ENCODE results near the gene KLHL8. TPM values are rescaled to one million over a fixed set of nuclear protein-coding genes. Genes with fewer than 3 reads are reported as not detected.

KLHL8 gene
- 9.0 and 14.2 TPM in 2 replicates for total RNA-seq

DNA sequence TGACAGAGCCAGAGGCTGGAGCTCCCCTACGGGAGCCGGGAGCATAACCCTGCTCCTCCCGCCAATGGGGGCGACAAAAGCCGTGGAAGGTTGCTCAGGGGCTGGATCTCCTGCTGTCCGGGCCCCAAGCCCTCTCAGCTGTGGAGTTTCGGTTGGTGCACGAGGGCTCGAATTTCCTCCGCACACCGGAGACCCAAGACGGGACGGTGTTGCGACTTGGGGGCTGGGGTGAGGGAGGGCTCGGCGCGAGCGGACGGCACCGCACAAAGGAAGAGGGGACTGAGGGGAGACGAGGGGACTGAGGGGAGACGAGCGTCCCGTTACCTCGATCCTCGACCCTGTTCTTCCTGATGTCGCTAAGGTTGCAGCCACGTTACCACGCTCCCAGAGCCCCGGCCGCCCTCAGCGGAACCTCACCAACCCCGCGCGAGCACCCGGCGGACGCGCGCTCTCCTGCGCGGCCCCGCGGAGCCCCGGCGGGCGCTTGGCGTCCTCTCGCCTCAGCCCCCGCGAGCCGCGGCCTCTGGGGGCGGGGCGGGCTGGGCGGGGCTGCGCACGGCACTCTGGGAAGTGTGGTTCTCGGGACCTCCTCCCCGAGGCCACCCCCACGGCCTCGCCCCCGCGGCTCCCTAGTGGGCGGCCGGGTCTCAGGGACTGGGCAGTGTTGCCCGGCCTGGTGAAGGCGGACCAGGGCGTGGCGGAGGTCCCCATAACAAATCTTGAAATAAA is at the start of gene KLHL8:
KLHL8 (minus strand) TSS at position 525 of the 729 bp plus-strand sequence. CDS start 25,079 bp downstream, outside the sequence.
- TF ChIP-seq, protein P1, sequence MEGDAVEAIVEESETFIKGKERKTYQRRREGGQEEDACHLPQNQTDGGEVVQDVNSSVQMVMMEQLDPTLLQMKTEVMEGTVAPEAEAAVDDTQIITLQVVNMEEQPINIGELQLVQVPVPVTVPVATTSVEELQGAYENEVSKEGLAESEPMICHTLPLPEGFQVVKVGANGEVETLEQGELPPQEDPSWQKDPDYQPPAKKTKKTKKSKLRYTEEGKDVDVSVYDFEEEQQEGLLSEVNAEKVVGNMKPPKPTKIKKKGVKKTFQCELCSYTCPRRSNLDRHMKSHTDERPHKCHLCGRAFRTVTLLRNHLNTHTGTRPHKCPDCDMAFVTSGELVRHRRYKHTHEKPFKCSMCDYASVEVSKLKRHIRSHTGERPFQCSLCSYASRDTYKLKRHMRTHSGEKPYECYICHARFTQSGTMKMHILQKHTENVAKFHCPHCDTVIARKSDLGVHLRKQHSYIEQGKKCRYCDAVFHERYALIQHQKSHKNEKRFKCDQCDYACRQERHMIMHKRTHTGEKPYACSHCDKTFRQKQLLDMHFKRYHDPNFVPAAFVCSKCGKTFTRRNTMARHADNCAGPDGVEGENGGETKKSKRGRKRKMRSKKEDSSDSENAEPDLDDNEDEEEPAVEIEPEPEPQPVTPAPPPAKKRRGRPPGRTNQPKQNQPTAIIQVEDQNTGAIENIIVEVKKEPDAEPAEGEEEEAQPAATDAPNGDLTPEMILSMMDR (IDR thresholded peaks at IDR 0.05; ENCODE audit: insufficient read depth, low read depth, low read length): peak; percentile 24
- peak within 1 kb of the TSS; percentile 98 for H3K4me3 ChIP-seq (ENCODE audit: low read depth, low read length)
- DNase-seq (ENCODE audit: low read depth): peak; percentile 79

DNA sequence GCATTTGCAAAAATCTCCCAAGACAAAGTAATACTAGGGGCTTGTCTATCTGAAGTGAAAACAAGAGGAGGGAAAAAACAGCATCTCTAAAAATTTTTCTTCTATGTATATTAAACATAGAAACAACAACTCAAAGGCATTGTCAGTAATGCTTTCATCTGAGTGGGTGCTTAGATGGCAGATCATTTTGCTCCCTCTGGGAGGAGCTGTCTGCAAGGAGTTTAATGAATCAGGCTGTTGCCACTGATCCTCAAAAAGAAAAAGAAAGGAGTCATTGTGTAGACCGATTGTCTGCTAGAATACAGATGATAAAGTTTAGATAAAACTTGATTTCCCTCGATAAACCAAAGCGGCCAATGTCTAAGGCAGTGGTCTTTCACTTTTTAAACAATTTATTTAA is 49.7 kb upstream of the KLHL8 start:
- H3K4me3 ChIP-seq (ENCODE audit: low read depth, low read length): no peak overlapping the region
- TF ChIP-seq, protein P1 (IDR thresholded peaks at IDR 0.05; ENCODE audit: insufficient read depth, low read depth, low read length): peak; percentile 63
- DNase-seq (ENCODE audit: low read depth): peak; percentile 52

DNA sequence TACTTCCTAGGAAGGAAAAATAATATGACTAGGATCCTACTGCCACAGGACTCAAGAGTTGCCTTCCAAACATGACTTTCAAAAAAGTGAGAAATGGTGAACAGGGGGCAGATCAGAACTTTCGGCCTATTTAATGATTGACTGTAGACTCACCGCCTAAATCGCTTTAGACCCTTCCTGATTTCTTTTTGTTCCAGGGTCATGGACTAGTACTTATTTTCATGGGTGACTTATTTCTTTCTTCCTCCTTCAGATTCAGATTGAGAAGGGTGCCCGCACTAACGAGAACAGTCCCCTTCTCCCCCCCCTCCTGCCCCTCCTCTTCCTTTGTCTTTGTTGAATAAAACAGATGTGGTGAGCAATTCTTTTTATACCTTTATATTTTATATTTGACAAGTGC is 48.0 kb upstream of the KLHL8 start:
- TF ChIP-seq, protein P1 (IDR thresholded peaks at IDR 0.05; ENCODE audit: insufficient read depth, low read depth, low read length): no peak
- no peak overlapping the region for H3K4me3 ChIP-seq (ENCODE audit: low read depth, low read length)
- no peak for DNase-seq (ENCODE audit: low read depth)

DNA sequence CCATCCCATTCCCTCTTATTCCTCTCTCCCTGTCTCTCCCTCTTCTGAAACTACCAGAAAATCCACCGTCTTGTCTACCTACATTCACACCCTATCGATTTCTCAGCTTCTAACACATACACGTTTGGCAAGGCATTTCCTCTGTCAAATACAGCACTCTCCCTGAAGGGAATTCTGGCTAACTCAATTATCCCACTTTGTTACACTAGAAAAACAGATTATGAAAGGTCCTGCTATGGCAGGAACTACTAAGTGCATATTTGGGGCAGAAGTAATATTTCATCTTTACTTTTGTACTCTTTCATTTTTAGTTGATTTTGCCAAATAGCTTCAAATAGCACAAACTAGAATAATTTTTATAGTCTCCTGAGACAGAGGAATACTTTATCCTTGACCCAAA is 46.6 kb upstream of the KLHL8 start:
- DNase-seq (ENCODE audit: low read depth): no peak
- no peak overlapping the region for H3K4me3 ChIP-seq (ENCODE audit: low read depth, low read length)
- TF ChIP-seq, protein P1 (IDR thresholded peaks at IDR 0.05; ENCODE audit: insufficient read depth, low read depth, low read length): no peak

DNA sequence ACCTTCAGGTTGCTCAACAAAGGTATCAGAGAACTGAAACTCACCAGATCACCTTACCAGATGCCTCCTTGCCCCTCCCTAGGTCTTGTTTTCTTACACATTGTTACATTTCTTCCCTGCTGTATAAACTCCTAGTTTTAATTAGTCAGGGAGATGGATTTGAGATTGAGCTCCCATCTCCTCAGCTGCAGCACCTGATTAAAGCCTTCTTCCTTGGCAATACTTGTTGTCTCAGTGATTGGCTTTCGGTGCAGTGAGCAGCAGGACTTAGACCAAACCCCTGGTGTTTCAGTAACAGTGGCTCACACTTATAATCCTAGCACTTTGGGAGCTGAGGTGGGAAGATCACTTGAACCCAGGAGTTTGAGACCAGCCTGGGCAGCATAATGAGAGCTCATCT is 42.5 kb upstream of the KLHL8 start:
- H3K4me3 ChIP-seq (ENCODE audit: low read depth, low read length): no peak overlapping the region
- DNase-seq (ENCODE audit: low read depth): no peak
- TF ChIP-seq, protein P1 (IDR thresholded peaks at IDR 0.05; ENCODE audit: insufficient read depth, low read depth, low read length): no peak

DNA sequence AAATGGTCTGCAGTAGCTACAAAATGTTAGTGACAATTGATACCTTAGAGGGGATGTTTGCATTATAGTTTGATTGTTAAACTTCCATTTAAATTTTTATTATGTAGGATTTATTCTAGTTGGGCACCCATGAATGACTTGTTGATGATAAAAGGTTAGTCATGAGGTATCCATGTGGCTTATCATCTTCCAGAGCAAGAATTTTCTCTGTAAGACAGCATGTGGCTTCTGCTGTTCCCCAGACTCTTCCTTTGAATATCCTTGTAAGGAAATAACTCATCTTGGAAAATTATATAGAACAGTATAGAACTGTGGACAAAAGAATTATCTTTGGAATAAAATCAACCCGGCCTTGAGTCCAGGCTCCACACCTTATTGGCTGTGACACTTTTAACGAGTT is 40.1 kb upstream of the KLHL8 start:
- TF ChIP-seq, protein P1 (IDR thresholded peaks at IDR 0.05; ENCODE audit: insufficient read depth, low read depth, low read length): no peak
- no peak for DNase-seq (ENCODE audit: low read depth)
- no peak overlapping the region for H3K4me3 ChIP-seq (ENCODE audit: low read depth, low read length)

DNA sequence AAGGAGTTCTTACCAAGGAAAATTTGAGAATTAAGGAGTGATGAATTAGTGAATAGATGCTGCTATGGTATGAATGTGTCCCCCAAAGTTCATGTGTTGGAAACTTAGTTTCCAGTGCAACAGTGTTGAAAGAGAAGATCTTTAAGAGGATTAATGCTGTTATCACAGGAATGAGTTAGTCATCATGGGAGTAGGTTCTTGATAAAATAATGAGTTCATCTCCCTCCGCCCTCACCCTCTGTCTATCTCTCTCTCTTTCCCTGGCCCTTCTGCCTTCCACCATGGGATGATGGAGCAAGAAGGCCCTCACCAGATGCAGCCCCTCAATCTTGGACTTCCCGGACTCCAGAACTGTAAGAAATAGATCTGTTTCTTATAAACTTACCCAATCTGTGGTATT is 38.3 kb upstream of the KLHL8 start:
- no peak overlapping the region for H3K4me3 ChIP-seq (ENCODE audit: low read depth, low read length)
- DNase-seq (ENCODE audit: low read depth): no peak
- TF ChIP-seq, protein P1 (IDR thresholded peaks at IDR 0.05; ENCODE audit: insufficient read depth, low read depth, low read length): no peak
